HEK293 (cell line): ENCODE data around the gene TET2.

Experiments
- CTCF ChIP-seq: fragments of 450-650 bp; formaldehyde crosslinking; IDR thresholded peaks from 2 replicates; pipeline ENCODE4 v1.5.1; 2016; ENCODE audit warnings: missing biosample characterization, missing genetic modification characterization
- MYNN ChIP-seq: fragments of 450-650 bp; formaldehyde crosslinking; IDR thresholded peaks from 2 replicates; pipeline ENCODE4 v1.5.1; 2016; ENCODE audit warnings: missing biosample characterization, missing genetic modification characterization, borderline replicate concordance
- PBX3 ChIP-seq: sonication (generic); formaldehyde crosslinking; IDR thresholded peaks from 2 replicates; pipeline ENCODE4 v1.8.1; 2022; ENCODE audit warnings: mild to moderate bottlenecking, moderate library complexity, missing genetic modification reagents
- REST ChIP-seq: fragments of 450-650 bp; formaldehyde crosslinking; IDR thresholded peaks from 2 replicates; pipeline ENCODE4 v1.5.1; 2016; ENCODE audit warnings: missing biosample characterization, missing genetic modification characterization
- SETDB1 ChIP-seq: IDR thresholded peaks from one replicate; pipeline ENCODE4 v1.6.1; 2017; ENCODE audit warnings: mild to moderate bottlenecking, low read length, moderate library complexity, mixed read lengths; ENCODE audit not compliant: insufficient read length
- ZNF121 ChIP-seq: fragments of 450-650 bp; formaldehyde crosslinking; IDR thresholded peaks from 2 replicates; pipeline ENCODE4 v1.5.1; 2016; ENCODE audit warnings: missing biosample characterization, missing genetic modification characterization
- ZNF248 ChIP-seq: fragments of 450-650 bp; formaldehyde crosslinking; IDR thresholded peaks from 2 replicates; pipeline ENCODE4 v1.5.1; 2017; ENCODE audit warnings: missing biosample characterization, missing genetic modification characterization
- ZNF580 ChIP-seq: fragments of 450-650 bp; formaldehyde crosslinking; IDR thresholded peaks from 2 replicates; pipeline ENCODE4 v1.5.1; 2016; ENCODE audit warnings: missing biosample characterization, missing genetic modification characterization
- ZNF670 ChIP-seq: fragments of 450-650 bp; formaldehyde crosslinking; IDR thresholded peaks from 2 replicates; pipeline ENCODE4 v1.5.1; 2016; ENCODE audit warnings: missing biosample characterization, missing genetic modification characterization, low read depth
- ZNF704 ChIP-seq: fragments of 450-650 bp; formaldehyde crosslinking; IDR thresholded peaks from 2 replicates; pipeline ENCODE4 v1.5.1; 2016; ENCODE audit warnings: missing biosample characterization, missing genetic modification characterization
- ZNF707 ChIP-seq: fragments of 450-650 bp; formaldehyde crosslinking; IDR thresholded peaks from 2 replicates; pipeline ENCODE4 v1.5.1; 2016; ENCODE audit warnings: missing biosample characterization, missing genetic modification characterization

GRCh38 chr4:105112274-105112673, 34.4 kb upstream of the TET2 start:
- TF ChIP-seq CTCF (tag by site-specific recombination) (no peak), ZNF707 (tag by site-specific recombination) (no peak), REST (tag by site-specific recombination) (no peak), MYNN (tag by site-specific recombination) (no peak), SETDB1 (no peak), PBX3 (no peak), ZNF670 (tag by site-specific recombination) (no peak), ZNF580 (tag by site-specific recombination) (no peak), ZNF704 (tag by site-specific recombination) (no peak), ZNF121 (no peak), ZNF248 (no peak)
